NCI-H2081 treated with DMSO at 0.1 percent for 48 hours (cell line): Measurements from ENCODE around the gene ENTHD1.

Experiments used
- DNase-seq: peaks from one replicate; lab custom pipeline; 2025; lab: John Stamatoyannopoulos, UW

ENTHD1 gene

GRCh38 chr22:39893526-39893925 is at the start of gene ENTHD1:
TSS of gene ENTHD1 (minus strand) at chr22:39893760. CDS start at chr22:39887748, 6,012 bp downstream.
- no peak for DNase-seq

- no peak for DNase-seq
These were observed 49.8 kb upstream of the ENTHD1 start for GRCh38 chr22:39943337-39943736.

- no peak for DNase-seq
These were observed 49.1 kb upstream of the ENTHD1 start for GRCh38 chr22:39942439-39943230.

- DNase-seq: peak; percentile 68
These were observed 48.0 kb upstream of the ENTHD1 start for GRCh38 chr22:39941601-39942000.

- DNase-seq: no peak
These were observed 47.3 kb upstream of the ENTHD1 start for GRCh38 chr22:39940757-39941305.

GRCh38 chr22:39939830-39940229 is 46.3 kb upstream of the ENTHD1 start:
- no peak for DNase-seq

- DNase-seq: no peak
These were observed 45.0 kb upstream of the ENTHD1 start for GRCh38 chr22:39938509-39939111.

GRCh38 chr22:39937906-39938305 is 44.3 kb upstream of the ENTHD1 start:
- DNase-seq: no peak

- DNase-seq: no peak
These were observed 43.1 kb upstream of the ENTHD1 start for GRCh38 chr22:39936523-39937145.

GRCh38 chr22:39935612-39936011 is 42.1 kb upstream of the ENTHD1 start:
- DNase-seq: no peak

- no peak for DNase-seq
These were observed 41.6 kb upstream of the ENTHD1 start for GRCh38 chr22:39935116-39935515.

- DNase-seq: no peak
These were observed 40.2 kb upstream of the ENTHD1 start for GRCh38 chr22:39933741-39934140.

GRCh38 chr22:39932918-39933649 is 39.5 kb upstream of the ENTHD1 start:
- no peak for DNase-seq

- no peak for DNase-seq
These were observed 38.6 kb upstream of the ENTHD1 start for GRCh38 chr22:39932166-39932565.

- DNase-seq: no peak
These were observed 37.7 kb upstream of the ENTHD1 start for GRCh38 chr22:39931251-39931650.

- DNase-seq: no peak
These were observed 35.3 kb upstream of the ENTHD1 start for GRCh38 chr22:39928536-39929520.

- DNase-seq: no peak
These were observed 34.0 kb upstream of the ENTHD1 start for GRCh38 chr22:39927544-39927943.

GRCh38 chr22:39926753-39927152 is 33.2 kb upstream of the ENTHD1 start:
- DNase-seq: no peak

GRCh38 chr22:39925909-39926679 is 32.5 kb upstream of the ENTHD1 start:
- no peak for DNase-seq

GRCh38 chr22:39925273-39925672 is 31.7 kb upstream of the ENTHD1 start:
- DNase-seq: no peak
